ENCODE data around the gene DNAH17. TPM values are rescaled to one million over a fixed set of nuclear protein-coding genes. Genes with fewer than 3 reads are reported as not detected.

Gene DNAH17
- total and polyA plus RNA-seq, 2 donors (not counting 3 experiments of a cell fraction or from before 2014, with no cell fraction given), result not detected

GRCh38 chr17:78571329-78571728, 5.9 kb downstream of the DNAH17 start:
- POLR2A ChIA-PET, result no interaction called here
- TF ChIP-seq CTCF (IDR thresholded peaks at IDR 0.05; ENCODE audit: extremely low read depth in 1 of 2, insufficient read depth in 1 of 2, low read depth in 1 of 2, low read length in 2 of 2), result no peak
- no peak for TF ChIP-seq EZH2 (IDR thresholded peaks at IDR 0.05; ENCODE audit: borderline replicate concordance, low read depth, low read length, severe bottlenecking)
- no peak for TF ChIP-seq MYC (IDR thresholded peaks at IDR 0.05; ENCODE audit: low read depth, low read length)
- TF ChIP-seq JUN (IDR thresholded peaks at IDR 0.05; ENCODE audit: borderline replicate concordance, insufficient read depth, insufficient read length, low read depth), result no peak
- TF ChIP-seq MAX (IDR thresholded peaks at IDR 0.05; ENCODE audit: insufficient read depth, insufficient read length), result no peak
- TF ChIP-seq GATA2 (IDR thresholded peaks at IDR 0.05; ENCODE audit: insufficient read depth, insufficient read length, low read depth, low read length), result no peak
- TF ChIP-seq POLR2A (IDR thresholded peaks at IDR 0.05; ENCODE audit: low read depth, low read length), result no peak
- TF ChIP-seq POLR2AphosphoS5 (IDR thresholded peaks at IDR 0.05; ENCODE audit: insufficient read depth, low read depth, low read length), result no peak
- no peak for TF ChIP-seq FOS (IDR thresholded peaks at IDR 0.05; ENCODE audit: borderline replicate concordance, insufficient read depth, low read length)
- DNase-seq (ENCODE audit: low read depth, low spot score), result no peak
- H3K27ac ChIP-seq (ENCODE audit: insufficient read depth, low read depth, low read length), result no peak overlapping the region
- no peak overlapping the region for H3K9ac ChIP-seq (replicated peaks; ENCODE audit: extremely low read depth, insufficient read depth, low read length)
- no peaks in the 10 kb centered on the region for H3K36me3 ChIP-seq (ENCODE audit: control insufficient read depth in 2 of 2, extremely low read depth in 1 of 2, insufficient read depth in 2 of 2, low read length in 2 of 2)
- dilution Hi-C loops (cut with MboI; ENCODE audit: extremely low pct_ligation_motif_present, low sequenced_read_pairs), result no loop called here
- H3K4me3 ChIP-seq (replicated peaks in 1 of 3; ENCODE audit: insufficient read depth in 1 of 3, low read depth in 1 of 3, low read length in 3 of 3), result no peak overlapping the region
- H2AFZ ChIP-seq (ENCODE audit: low read depth, low read length), result no peak overlapping the region
- no peaks in the 10 kb centered on the region for H3K9me1 ChIP-seq (replicated peaks; ENCODE audit: control insufficient read depth, extremely low read depth, insufficient read depth, low read length)
- CTCF ChIA-PET, result no interaction called here
- no TSS peak for BruUV-seq (replicated peaks)
- H3K4me2 ChIP-seq (ENCODE audit: insufficient read depth, low read length), result no peak overlapping the region
- H3K27me3 ChIP-seq (ENCODE audit: control insufficient read depth in 2 of 2, insufficient read depth in 2 of 2, low read length in 2 of 2), result peaks cover 0 to 2% of the 10 kb centered on the region in 2 experiments
- intact Hi-C loops (cut with micrococcal nuclease), result no loop called here
- no peaks in the 10 kb centered on the region for H3K79me2 ChIP-seq (ENCODE audit: control insufficient read depth, insufficient read depth, low read length)
- H4K20me1 ChIP-seq (replicated peaks; ENCODE audit: control insufficient read depth, extremely low read depth, insufficient read depth, low read length), result no peaks in the 10 kb centered on the region
- H3K4me1 ChIP-seq (ENCODE audit: control insufficient read depth, extremely low read depth, insufficient read depth, low read length), result no peaks in the 10 kb centered on the region
- no peak for FAIRE-seq
- H3K9me3 ChIP-seq (replicated peaks; ENCODE audit: control insufficient read depth, insufficient read depth, low read length), result no peaks in the 10 kb centered on the region

Measured in endothelial cell of umbilical vein (primary cell).